Hippocampal formation (tissue), 2 donors: ENCODE measurements around the gene MEX3A.
"Not testable (repeated sequence)": the region's sequence is repeated elsewhere in the genome, so short reads cannot be mapped to it uniquely, and the experiment has no call there.

Experiments used
- DNase-seq, 2 donors: peaks; one replicate each; lab custom pipeline; 2025; lab: John Stamatoyannopoulos, UW

Gene MEX3A

GRCh38 chr1:156078728-156079127 lies 3.5 kb downstream of the MEX3A start:
- no peak for DNase-seq

DNA sequence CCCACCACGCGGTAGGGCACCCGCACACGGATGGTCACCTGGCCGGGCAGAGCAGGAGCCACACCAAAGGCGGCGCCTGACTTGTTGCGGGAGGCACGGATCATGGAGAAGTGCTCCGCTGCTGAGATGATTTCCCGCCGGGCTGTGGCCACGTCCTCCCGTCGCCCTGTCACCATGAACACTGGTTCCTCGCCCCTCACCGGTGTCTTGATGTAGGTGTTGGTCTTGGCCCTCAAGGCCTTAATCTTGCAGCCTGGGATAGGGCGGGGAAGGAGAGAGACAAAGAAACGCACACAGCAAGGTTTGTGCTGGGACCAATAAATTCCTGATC lies 4.9 kb downstream of the MEX3A start:
- DNase-seq, result no peak

DNA sequence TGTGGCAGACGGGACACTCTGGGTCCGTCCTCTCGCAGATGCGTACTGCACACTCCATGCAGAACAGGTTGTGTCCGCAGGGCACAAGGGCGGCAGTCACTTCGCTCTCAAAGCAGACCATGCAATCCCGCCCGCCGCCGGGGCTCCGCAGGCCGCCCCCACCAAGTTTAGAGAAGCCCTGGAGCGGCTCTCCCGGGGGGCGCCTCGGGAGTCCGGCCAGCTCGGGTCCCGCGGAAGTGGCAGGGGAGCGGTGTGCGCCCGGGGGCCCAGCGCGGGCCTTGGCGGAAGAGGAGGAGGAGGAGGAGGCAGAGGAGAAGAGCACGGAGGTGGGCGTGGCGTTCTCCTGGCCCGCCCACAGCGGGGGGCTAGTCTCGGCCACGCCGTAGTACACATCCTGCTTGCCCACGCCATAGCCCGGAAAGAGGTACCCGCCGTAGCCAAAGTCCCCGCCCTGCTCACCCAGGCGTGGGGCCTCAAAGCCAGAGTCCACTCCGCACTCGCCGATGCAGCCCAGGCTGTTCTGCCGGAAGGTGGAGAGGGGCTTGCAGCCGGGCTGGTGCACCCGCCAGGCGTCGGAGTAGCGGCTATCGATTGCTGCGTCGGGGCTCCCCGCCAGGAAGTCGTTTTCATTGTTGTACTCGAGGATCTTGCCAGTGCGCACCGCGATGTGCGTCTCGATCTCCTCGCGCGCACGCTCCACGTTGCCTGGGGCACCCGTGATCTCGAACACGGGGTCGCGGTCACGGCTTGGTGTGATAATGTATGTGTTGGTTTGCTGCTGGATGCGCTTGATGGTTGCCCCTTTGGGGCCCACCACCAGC lies 5.4 kb downstream of the MEX3A start:
- DNase-seq, result no peak

- DNase-seq, result no peak
These were observed 6.5 kb downstream of the MEX3A start for GRCh38 chr1:156075775-156076204.

GRCh38 chr1:156075162-156075561 lies 7.1 kb downstream of the MEX3A start:
- DNase-seq, result no peak

- no peak for DNase-seq
These were observed 7.6 kb downstream of the MEX3A start for GRCh38 chr1:156074661-156075060.

GRCh38 chr1:156073740-156074139 lies 8.5 kb downstream of the MEX3A start:
- no peak for DNase-seq

DNA sequence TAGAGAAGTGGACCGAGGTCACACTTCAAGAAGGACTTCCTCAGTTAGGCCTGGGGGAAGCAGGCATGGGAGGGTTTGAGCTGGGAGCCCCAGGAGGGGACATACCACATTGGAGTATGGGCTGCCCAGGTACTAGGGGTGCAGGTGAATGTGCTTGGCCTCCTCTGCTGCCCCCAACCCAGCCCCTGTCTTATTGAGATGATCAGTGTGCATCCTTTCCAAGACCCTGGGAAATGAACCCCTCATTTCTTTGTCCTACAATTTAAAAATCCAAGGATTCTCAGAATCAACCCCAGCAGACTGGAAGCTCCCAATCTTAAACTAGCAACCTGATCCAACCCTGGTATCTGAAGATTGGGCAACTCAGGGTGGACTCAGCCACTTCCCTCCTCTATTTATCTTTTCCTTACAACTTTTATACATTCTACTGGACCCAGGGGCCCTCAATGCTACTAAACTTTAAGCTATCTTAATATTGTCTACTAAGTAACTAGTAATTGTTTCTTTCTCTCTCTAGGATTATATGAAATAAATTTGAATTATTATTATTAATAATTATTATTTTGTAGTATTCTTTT lies 9.1 kb downstream of the MEX3A start:
- DNase-seq, result no peak

GRCh38 chr1:156072251-156072650 lies 10.0 kb downstream of the MEX3A start:
- no peak for DNase-seq

GRCh38 chr1:156071332-156071816 lies 10.9 kb downstream of the MEX3A start:
- DNase-seq, result not testable (repeated sequence)

- no peak for DNase-seq
These were observed 11.7 kb downstream of the MEX3A start for GRCh38 chr1:156070548-156070947.

DNA sequence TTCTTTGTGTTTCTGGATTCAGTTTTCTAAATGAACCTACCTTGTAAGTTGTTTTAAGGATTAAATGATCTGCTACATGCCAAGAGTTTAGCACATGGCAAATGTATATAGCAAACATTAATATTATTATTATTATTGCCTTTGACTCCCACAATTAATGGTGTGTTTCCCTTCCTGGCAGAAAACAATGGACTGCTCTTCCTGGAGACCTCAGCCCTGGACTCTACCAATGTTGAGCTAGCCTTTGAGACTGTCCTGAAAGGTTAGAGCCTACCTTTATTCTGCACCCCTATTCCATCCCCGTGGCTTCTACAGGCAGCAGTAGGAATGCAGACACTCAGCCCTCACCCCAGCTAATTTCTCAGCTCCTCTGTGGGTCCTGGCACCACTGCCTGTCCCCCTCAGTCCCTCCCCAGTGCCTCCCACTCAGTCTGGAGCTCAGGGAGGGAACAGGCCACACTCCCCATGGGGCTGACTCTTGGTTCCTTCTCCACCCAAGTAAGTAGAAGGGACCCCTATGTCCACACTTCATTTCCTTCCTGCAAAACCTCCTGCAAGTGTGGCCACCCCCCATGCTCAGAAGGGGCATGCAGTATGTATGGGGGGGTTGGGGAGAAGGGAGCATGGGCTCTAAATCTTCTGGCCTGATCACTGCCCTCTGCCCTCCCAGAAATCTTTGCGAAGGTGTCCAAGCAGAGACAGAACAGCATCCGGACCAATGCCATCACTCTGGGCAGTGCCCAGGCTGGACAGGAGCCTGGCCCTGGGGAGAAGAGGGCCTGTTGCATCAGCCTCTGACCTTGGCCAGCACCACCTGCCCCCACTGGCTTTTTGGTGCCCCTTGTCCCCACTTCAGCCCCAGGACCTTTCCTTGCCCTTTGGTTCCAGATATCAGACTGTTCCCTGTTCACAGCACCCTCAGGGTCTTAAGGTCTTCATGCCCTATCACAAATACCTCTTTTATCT lies 12.5 kb downstream of the MEX3A start:
- DNase-seq, result no peak

DNA sequence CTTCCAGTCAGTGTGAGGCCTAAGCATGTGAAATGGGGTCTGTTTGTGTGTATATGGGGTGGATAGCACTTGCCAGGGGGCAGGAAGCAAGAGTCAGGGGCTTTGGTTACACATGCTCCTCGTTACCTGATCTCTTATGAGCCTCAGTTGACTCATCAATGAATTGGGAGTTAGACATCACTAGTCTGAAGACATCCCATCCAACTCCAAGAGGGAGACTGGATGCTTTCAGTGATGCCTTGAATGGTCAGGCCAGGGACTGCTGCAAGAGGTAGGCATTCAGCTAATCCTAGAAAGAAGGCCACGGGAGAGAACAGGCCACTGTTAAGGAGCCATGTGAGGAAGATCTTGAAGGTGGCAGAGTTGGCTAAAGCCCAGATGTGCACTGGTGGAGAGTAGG lies 15.0 kb downstream of the MEX3A start:
- no peak for DNase-seq

- no peak for DNase-seq
These were observed 16.4 kb downstream of the MEX3A start for GRCh38 chr1:156065871-156066270.

GRCh38 chr1:156065212-156065611 lies 17.1 kb downstream of the MEX3A start:
- DNase-seq, result no peak

- DNase-seq, result no peak
These were observed 17.6 kb downstream of the MEX3A start for GRCh38 chr1:156064615-156065014.

DNA sequence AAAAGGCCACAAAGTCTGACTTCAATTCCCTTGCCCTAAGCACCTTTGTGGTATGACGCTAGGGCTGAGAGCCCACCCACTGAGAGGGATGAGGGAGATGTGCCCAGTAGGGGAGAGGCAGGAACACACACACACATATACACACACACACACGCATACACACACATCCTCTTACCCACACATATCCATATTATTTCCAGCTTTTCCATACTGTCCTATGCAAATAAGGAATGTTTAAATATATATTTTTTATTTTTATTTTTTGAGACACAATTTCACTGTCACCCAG lies 18.3 kb downstream of the MEX3A start:
- DNase-seq, result no peak

GRCh38 chr1:156062189-156062588 lies 20.1 kb downstream of the MEX3A start:
- no peak for DNase-seq

DNA sequence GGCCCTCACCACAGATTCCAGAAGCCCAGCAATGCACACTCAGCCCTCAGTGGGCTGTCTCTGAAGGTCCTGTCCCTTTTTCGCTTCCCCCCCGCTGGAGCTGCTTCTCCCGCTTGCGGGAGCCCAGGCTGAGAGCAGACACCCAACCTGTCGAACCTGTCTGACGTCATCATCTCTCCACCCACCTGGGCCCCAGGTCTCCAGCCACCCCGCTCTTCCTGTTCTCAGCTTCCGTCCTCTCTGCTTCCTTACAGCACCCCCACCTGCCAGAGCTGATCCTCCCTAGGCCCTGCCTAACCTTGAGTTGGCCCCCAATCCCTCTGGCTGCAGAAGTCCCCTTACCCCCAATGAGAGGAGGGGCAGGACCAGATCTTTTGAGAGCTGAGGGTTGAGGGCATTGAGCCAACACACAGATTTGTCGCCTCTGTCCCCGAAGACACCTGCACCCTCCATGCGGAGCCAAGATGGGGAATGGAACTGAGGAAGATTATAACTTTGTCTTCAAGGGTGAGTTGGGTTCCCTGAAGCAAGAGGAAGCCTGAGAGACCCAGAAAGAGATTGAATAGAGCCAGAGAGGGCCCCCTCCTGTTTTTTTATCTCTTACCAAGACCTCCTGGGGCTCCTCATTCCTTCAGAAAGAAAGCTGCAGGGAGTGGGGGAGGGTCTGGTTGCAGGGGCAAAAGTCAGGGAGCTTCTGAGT lies 21.2 kb downstream of the MEX3A start, which contains the start of gene RAB25:
RAB25 (plus strand) TSS at position 224 of the 700 bp plus-strand sequence; CDS start at position 465, 241 bp downstream.
- DNase-seq, result no peak

GRCh38 chr1:156056326-156056849 lies 25.9 kb downstream of the MEX3A start:
- no peak for DNase-seq

GRCh38 chr1:156055281-156056048 lies 26.8 kb downstream of the MEX3A start:
- no peak for DNase-seq
